Ishikawa (cell line): ENCODE data around the gene NUP210.

Experiments used
- CEBPB ChIP-seq: IDR thresholded peaks from 2 replicates; pipeline ENCODE4 v1.6.1; 2012
- CREB1 ChIP-seq: IDR thresholded peaks from 2 replicates; pipeline ENCODE4 v1.6.1; 2012; ENCODE audit warnings: low read depth
- EGR1 ChIP-seq: IDR thresholded peaks from 2 replicates; pipeline ENCODE4 v1.6.1; 2012
- EP300 ChIP-seq: IDR thresholded peaks from 2 replicates; pipeline ENCODE4 v1.6.1; 2012; ENCODE audit warnings: borderline replicate concordance
- MAX ChIP-seq: IDR thresholded peaks from 2 replicates; pipeline ENCODE4 v1.6.1; 2012
- NFIC ChIP-seq: IDR thresholded peaks from 2 replicates; pipeline ENCODE4 v1.6.1; 2012
- RAD21 ChIP-seq: IDR thresholded peaks from 2 replicates; pipeline ENCODE4 v1.6.1; 2012; ENCODE audit warnings: low read depth
- REST ChIP-seq: IDR thresholded peaks from 2 replicates; pipeline ENCODE4 v1.6.1; 2012; ENCODE audit warnings: low read depth, mild to moderate bottlenecking
- TAF1 ChIP-seq: IDR thresholded peaks from 2 replicates; pipeline ENCODE4 v1.6.1; 2012; ENCODE audit warnings: low read depth, mild to moderate bottlenecking
- TCF12 ChIP-seq: IDR thresholded peaks from 2 replicates; pipeline ENCODE4 v1.6.1; 2012; ENCODE audit warnings: low read depth
- TEAD4 ChIP-seq: IDR thresholded peaks from 2 replicates; pipeline ENCODE4 v1.6.1; 2012
- USF1 ChIP-seq: IDR thresholded peaks from 2 replicates; pipeline ENCODE4 v1.6.1; 2012
- YY1 ChIP-seq: IDR thresholded peaks from 2 replicates; pipeline ENCODE4 v1.6.1; 2012; ENCODE audit warnings: low read depth
- ZBTB7A ChIP-seq: IDR thresholded peaks from 2 replicates; pipeline ENCODE4 v1.6.1; 2012; ENCODE audit warnings: low read depth

- TF ChIP-seq TEAD4 (no peak), TAF1 (no peak), EP300 (no peak), CEBPB (no peak), EGR1 (no peak), MAX (no peak), YY1 (no peak), CREB1 (no peak), RAD21 (no peak), TCF12 (no peak), USF1 (no peak), REST (no peak), ZBTB7A (no peak), NFIC (no peak)
Measured at GRCh38 chr3:13400114-13400673, 19.9 kb downstream of the NUP210 start.
